ENCODE data around the gene IMP4.

IMP4 gene

GRCh38 chr2:130370490-130370889 is 27.8 kb downstream of the IMP4 start:
- Histone ChIP-seq H3K9me3 (ENCODE audit: control insufficient read depth, insufficient read depth, low read length) (no peaks in the 10 kb centered on the region), H3K4me3 (ENCODE audit: low read length) (peak overlapping the region; percentile 96), H3K36me3 (ENCODE audit: control insufficient read depth, low read length) (peaks cover 78% of the 10 kb centered on the region), H4K20me1 (ENCODE audit: control insufficient read depth, insufficient read depth, low read depth, low read length) (no peaks in the 10 kb centered on the region), H3K27ac (ENCODE audit: low read depth, low read length) (peak overlapping the region; percentile 99), H3K4me2 (ENCODE audit: low read length) (peak overlapping the region; percentile 97), H3K27me3 (ENCODE audit: control insufficient read depth, low read length) (no peaks in the 10 kb centered on the region), H3K79me2 (ENCODE audit: control insufficient read depth, low read length) (peaks cover 88% of the 10 kb centered on the region), H3K4me1 (ENCODE audit: control insufficient read depth, low read length) (peaks cover 77% of the 10 kb centered on the region), H3F3A (ENCODE audit: control insufficient read depth, insufficient read depth) (peaks cover 62% of the 10 kb centered on the region), H3K9me2 (replicated peaks; ENCODE audit: control insufficient read depth, low read length) (no peaks in the 10 kb centered on the region)
- no peak for TF ChIP-seq EZH2phosphoT487 (IDR thresholded peaks at IDR 0.05; ENCODE audit: borderline replicate concordance, low read length)
- TF ChIP-seq, protein P1, sequence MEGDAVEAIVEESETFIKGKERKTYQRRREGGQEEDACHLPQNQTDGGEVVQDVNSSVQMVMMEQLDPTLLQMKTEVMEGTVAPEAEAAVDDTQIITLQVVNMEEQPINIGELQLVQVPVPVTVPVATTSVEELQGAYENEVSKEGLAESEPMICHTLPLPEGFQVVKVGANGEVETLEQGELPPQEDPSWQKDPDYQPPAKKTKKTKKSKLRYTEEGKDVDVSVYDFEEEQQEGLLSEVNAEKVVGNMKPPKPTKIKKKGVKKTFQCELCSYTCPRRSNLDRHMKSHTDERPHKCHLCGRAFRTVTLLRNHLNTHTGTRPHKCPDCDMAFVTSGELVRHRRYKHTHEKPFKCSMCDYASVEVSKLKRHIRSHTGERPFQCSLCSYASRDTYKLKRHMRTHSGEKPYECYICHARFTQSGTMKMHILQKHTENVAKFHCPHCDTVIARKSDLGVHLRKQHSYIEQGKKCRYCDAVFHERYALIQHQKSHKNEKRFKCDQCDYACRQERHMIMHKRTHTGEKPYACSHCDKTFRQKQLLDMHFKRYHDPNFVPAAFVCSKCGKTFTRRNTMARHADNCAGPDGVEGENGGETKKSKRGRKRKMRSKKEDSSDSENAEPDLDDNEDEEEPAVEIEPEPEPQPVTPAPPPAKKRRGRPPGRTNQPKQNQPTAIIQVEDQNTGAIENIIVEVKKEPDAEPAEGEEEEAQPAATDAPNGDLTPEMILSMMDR (IDR thresholded peaks at IDR 0.05; ENCODE audit: low read depth, low read length, poor library complexity, severe bottlenecking), result no peak

GRCh38 chr2:130371723-130372054 is 29.0 kb downstream of the IMP4 start:
- Histone ChIP-seq H3K79me2 (ENCODE audit: control insufficient read depth, low read length) (peaks cover 88% of the 10 kb centered on the region), H3K27me3 (ENCODE audit: control insufficient read depth, low read length) (no peaks in the 10 kb centered on the region), H3K4me3 (ENCODE audit: low read length) (peak overlapping the region; percentile 96), H3F3A (ENCODE audit: control insufficient read depth, insufficient read depth) (peaks cover 69% of the 10 kb centered on the region), H4K20me1 (ENCODE audit: control insufficient read depth, insufficient read depth, low read depth, low read length) (no peaks in the 10 kb centered on the region), H3K27ac (ENCODE audit: low read depth, low read length) (peak overlapping the region; percentile 99), H3K4me1 (ENCODE audit: control insufficient read depth, low read length) (peaks cover 77% of the 10 kb centered on the region), H3K4me2 (ENCODE audit: low read length) (peak overlapping the region; percentile 97), H3K36me3 (ENCODE audit: control insufficient read depth, low read length) (peaks cover 87% of the 10 kb centered on the region), H3K9me3 (ENCODE audit: control insufficient read depth, insufficient read depth, low read length) (no peaks in the 10 kb centered on the region), H3K9me2 (replicated peaks; ENCODE audit: control insufficient read depth, low read length) (no peaks in the 10 kb centered on the region)
- TF ChIP-seq, protein P1 (IDR thresholded peaks at IDR 0.05; ENCODE audit: low read depth, low read length, poor library complexity, severe bottlenecking), result no peak

- Histone ChIP-seq H3K79me2 (ENCODE audit: control insufficient read depth, low read length) (peaks cover 90% of the 10 kb centered on the region), H3K9me3 (ENCODE audit: control insufficient read depth, insufficient read depth, low read length) (no peaks in the 10 kb centered on the region)
Measured at GRCh38 chr2:130372055-130372832, 29.5 kb downstream of the IMP4 start.

More at GRCh38 chr2:130372055-130372832, 29.5 kb downstream of the IMP4 start:
- peak overlapping the region; percentile 97 for H3K4me2 ChIP-seq (ENCODE audit: low read length)
- peak overlapping the region; percentile 99 for H3K27ac ChIP-seq (ENCODE audit: low read depth, low read length)
- peak overlapping the region; percentile 96 for H3K4me3 ChIP-seq (ENCODE audit: low read length)
- peaks cover 71% of the 10 kb centered on the region for H3F3A ChIP-seq (ENCODE audit: control insufficient read depth, insufficient read depth)
- no peaks in the 10 kb centered on the region for H3K9me2 ChIP-seq (replicated peaks; ENCODE audit: control insufficient read depth, low read length)
- TF ChIP-seq, protein P1 (IDR thresholded peaks at IDR 0.05; ENCODE audit: low read depth, low read length, poor library complexity, severe bottlenecking), result peak; percentile 88
- no peak for TF ChIP-seq EZH2phosphoT487 (IDR thresholded peaks at IDR 0.05; ENCODE audit: borderline replicate concordance, low read length)
- H4K20me1 ChIP-seq (ENCODE audit: control insufficient read depth, insufficient read depth, low read depth, low read length), result no peaks in the 10 kb centered on the region
- H3K36me3 ChIP-seq (ENCODE audit: control insufficient read depth, low read length), result peaks cover 93% of the 10 kb centered on the region
- H3K4me1 ChIP-seq (ENCODE audit: control insufficient read depth, low read length), result peaks cover 78% of the 10 kb centered on the region
- H3K27me3 ChIP-seq (ENCODE audit: control insufficient read depth, low read length), result no peaks in the 10 kb centered on the region
